Lower leg skin (tissue), 4 donors: ENCODE measurements around the gene DAGLB. TPM values are rescaled to one million over a fixed set of nuclear protein-coding genes. Genes with fewer than 3 reads are reported as not detected.
"Not testable (repeated sequence)": the region's sequence is repeated elsewhere in the genome, so short reads cannot be mapped to it uniquely, and the experiment has no call there.

ENCODE experiments used
- DNase-seq, 2 donors: peaks; one replicate each; pipeline ENCODE4 v3.0.0-alpha.2; 2019; ENCODE audit warnings: low spot score in 2 of 2
- H3K4me3 ChIP-seq: fragments of 200-600 bp; sonication (generic); 2 replicates; pipeline ENCODE4 v1.5.1; 2017; ENCODE audit warnings: mild to moderate bottlenecking, low read depth; ENCODE audit not compliant: poor library complexity, severe bottlenecking
- CTCF ChIP-seq, 3 donors: fragments of 450-650 bp; IDR thresholded peaks; one replicate each; pipeline ENCODE4 v1.5.1; 2016; ENCODE audit warnings: antibody characterized with exemption in 3 of 3, mild to moderate bottlenecking in 3 of 3, moderate library complexity in 2 of 3
- POLR2A ChIP-seq, 2 donors: fragments of 450-650 bp; IDR thresholded peaks; one replicate each; pipeline ENCODE4 v1.6.1; 2016 to 2017; ENCODE audit warnings: antibody characterized with exemption in 2 of 2, mild to moderate bottlenecking in 1 of 2, moderate library complexity in 1 of 2
- WGBS, 2 donors: methylation state at CpG; one replicate each; pipeline ENCODE4 v1.1.5; 2018; 5-methylcytosine and 5-hydroxymethylcytosine counted together
- intact Hi-C: fragments of 100-400 bp; cut with DNase I; formaldehyde crosslinking; loops from one replicate; pipeline ENCODE4 v1.15.0; 2023; ENCODE audit warnings: low total_unique reads
- total RNA-seq, 4 donors: library from RNA; depleted of rRNA; stranded (reverse); fragments of >200 nt; gene quantifications; one replicate each; pipeline ENCODE4 v1.1.0, GENCODE V29; 2016

The DAGLB gene
- total RNA-seq, 4 donors from 2014 or later: 26.1 to 35.9 (median 27.5) TPM

GRCh38 chr7:6475433-6476186, 27.9 kb upstream of the DAGLB start:
- no peak overlapping the region for H3K4me3 ChIP-seq
- WGBS, 2 donors: 79 to 83% methylated on average over 3 of the region's 3 CpGs
- TF ChIP-seq CTCF (IDR thresholded peaks at IDR 0.05) (no peak), POLR2A (IDR thresholded peaks at IDR 0.05) (no peak)
- intact Hi-C loops: no loop called here
- DNase-seq: no peak

DNA sequence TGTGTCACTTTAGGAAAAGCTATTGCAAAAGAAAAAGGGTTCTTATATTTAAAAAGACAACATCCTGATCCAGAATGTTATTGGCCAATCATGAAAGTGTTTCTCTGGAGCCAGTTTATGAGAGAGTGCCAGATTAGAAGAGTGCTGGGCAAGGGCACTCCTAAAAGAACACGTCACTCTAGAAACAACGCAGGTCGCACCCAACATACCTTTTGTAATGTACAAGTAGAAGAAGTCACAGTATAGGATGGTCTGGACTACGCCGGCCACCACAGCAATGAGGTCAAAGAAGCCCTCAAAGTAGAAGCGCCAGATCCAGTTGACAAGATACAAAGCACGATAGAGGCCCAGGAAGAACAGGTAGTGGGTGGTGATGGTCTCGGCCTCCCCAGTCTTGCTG, 18.1 kb upstream of the DAGLB start:
- intact Hi-C loops: no loop called here
- WGBS, 2 donors: 95 to 97% methylated on average over 8 of the region's 8 CpGs
- no peak for DNase-seq
- TF ChIP-seq CTCF (IDR thresholded peaks at IDR 0.05) (no peak), POLR2A (IDR thresholded peaks at IDR 0.05) (no peak)
- no peak overlapping the region for H3K4me3 ChIP-seq

DNA sequence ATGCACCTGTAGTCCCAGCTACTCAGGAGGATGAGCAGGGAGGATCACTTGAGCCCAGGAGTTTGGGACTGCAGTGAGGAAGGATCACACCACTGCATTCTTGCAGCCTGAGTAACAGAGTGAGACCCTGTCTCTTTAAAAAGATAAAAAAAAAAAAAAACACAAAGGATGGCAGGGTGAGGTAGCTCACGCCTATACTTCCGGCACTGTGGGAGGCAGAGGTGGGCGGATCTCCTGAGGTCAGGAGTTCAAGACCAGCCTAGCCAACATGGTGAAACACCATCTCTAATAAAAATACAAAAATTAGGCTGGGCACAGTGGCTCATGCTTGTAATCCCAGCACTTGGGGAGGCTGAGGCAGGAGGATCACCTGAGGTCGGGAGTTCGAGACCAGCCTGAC, 15.9 kb upstream of the DAGLB start:
- DNase-seq, H3K4me3 ChIP-seq, intact Hi-C loops: not testable (repeated sequence)
- WGBS, 2 donors: 73 to 81% methylated on average over 5 of the region's 5 CpGs

GRCh38 chr7:6461946-6462550, 14.3 kb upstream of the DAGLB start:
- WGBS, 2 donors: 61 to 78% methylated on average over 4 of the region's 4 CpGs
- TF ChIP-seq POLR2A (IDR thresholded peaks at IDR 0.05) (no peak), CTCF (IDR thresholded peaks at IDR 0.05) (no peak)
- DNase-seq: no peak
- H3K4me3 ChIP-seq: no peak overlapping the region
- intact Hi-C loops: no loop called here

DNA sequence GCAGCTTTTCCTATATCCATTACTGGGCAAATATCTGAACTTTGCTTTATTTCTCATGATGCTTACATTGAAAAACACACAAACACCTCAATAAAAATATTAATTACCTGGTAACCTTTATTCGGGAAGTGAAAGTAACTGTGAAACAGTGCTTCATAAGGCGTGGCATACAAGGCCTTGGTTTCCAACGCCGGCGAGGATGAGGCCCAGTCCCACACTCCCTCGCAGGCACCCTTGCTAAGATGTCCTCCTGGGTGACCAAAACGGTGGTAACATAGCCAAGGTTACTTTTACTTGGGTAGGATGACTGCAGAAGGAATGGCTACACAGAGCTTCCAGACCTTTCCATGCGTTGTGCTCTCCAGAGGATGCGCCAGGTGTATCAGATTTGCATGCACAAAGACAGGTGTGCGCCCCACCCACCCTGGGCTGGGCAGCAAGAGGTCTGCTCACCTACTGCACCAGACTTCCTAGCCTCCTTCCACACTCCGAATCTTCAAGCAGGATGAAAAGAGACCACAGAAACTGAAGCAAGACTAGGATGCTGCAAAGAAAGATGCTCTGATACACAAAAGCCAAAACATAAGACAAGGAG, 13.3 kb upstream of the DAGLB start:
- DNase-seq: no peak
- H3K4me3 ChIP-seq: no peak overlapping the region
- WGBS, 2 donors: 85% methylated on average over 11 of the region's 11 CpGs
- intact Hi-C loops: no loop called here
- TF ChIP-seq CTCF (IDR thresholded peaks at IDR 0.05) (no peak), POLR2A (IDR thresholded peaks at IDR 0.05) (no peak)

- intact Hi-C loops: no loop called here
- no peak for DNase-seq
- H3K4me3 ChIP-seq: no peak overlapping the region
- 71% methylated on average over 6 of the region's 6 CpGs for WGBS, 2 donors
- TF ChIP-seq POLR2A (IDR thresholded peaks at IDR 0.05) (no peak), CTCF (IDR thresholded peaks at IDR 0.05) (no peak)
Observed at GRCh38 chr7:6460303-6460702, 12.5 kb upstream of the DAGLB start.

DNA sequence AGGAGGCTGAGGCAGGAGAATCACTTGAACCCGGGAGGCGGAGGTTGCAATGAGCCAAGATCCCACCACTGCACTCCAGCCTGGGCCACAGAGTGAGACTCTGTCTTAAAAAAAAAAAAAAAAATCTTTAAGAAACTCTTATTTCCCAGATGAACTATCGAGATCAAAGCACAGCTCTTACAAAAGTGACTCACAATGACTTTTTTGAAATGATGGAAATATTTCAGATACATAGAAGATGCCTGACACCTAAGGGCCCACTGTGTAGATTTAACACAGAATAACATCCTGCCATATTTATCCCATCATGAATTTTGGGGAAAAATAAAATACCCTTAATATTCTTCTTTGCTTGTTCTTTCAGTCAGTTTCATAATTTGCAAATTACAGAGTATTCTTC, 10.9 kb upstream of the DAGLB start:
- intact Hi-C loops, DNase-seq, H3K4me3 ChIP-seq: not testable (repeated sequence)
- 79 to 82% methylated on average over 3 of the region's 3 CpGs for WGBS, 2 donors
